NB4 (cell line): ENCODE results near the gene KCNJ18.

ENCODE experiments used
- CTCF ChIP-seq: IDR thresholded peaks from one replicate; pipeline ENCODE4 v1.5.1; 2012; ENCODE audit warnings: low read depth, low read length
- MAX ChIP-seq: IDR thresholded peaks from 2 replicates; pipeline ENCODE4 v1.6.1; 2011; ENCODE audit warnings: low read depth, low read length
- MYC ChIP-seq: IDR thresholded peaks from 2 replicates; pipeline ENCODE4 v1.6.1; 2011; ENCODE audit warnings: low read depth, low read length
- POLR2A ChIP-seq: IDR thresholded peaks from 2 replicates; pipeline ENCODE4 v1.6.1; 2011; ENCODE audit warnings: mild to moderate bottlenecking; ENCODE audit not compliant: insufficient read length; ENCODE audit errors: extremely low read depth

GRCh38 chr17:21742326-21742725 lies 50.0 kb downstream of the KCNJ18 start:
- TF ChIP-seq MYC (no peak), CTCF (no peak), POLR2A (no peak), MAX (no peak)
